Measurements from ENCODE around the gene HTR1B. TPM values are rescaled to one million over a fixed set of nuclear protein-coding genes. Genes with fewer than 3 reads are reported as not detected.

HTR1B gene
- total and polyA plus RNA-seq, 10 of the 15 experiments (the other 5 are each of a cell fraction or from before 2014, with no cell fraction given) = 0.98 TPM; not detected in 9

DNA sequence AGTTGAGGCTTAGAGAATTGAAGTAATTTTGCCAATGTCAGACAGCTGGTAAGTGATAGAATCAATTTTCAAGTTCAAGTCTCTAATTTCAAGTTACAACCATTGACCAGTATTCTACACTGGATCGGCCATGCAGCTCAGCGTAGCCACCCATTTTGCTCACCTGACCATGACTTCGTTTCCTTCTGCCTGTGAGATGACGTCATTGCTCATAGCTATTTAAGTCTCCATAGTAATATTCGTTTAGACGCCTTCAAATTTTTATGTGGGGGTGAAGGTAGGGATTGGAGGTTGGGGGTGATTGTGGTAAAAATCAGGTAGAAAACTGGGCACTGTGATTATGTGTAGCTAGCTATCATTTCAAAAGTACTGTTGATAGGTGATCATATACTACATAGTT, 5.6 kb upstream of the HTR1B start:
- H3K36me3 ChIP-seq (ENCODE audit: control insufficient read depth in 2 of 2, insufficient read depth in 2 of 2, low read length in 1 of 2) = no peaks in the 10 kb centered on the region
- no peak overlapping the region for H3K4me2 ChIP-seq (ENCODE audit: control insufficient read depth, insufficient read depth)
- H3K4me3 ChIP-seq = no peak overlapping the region
- in situ Hi-C loops (cut with MboI) = loop anchor here (10.0 kb wide), 2 partner anchors 1146 to 1534 kb away; no protein-coding TSS in a partner anchor
- FAIRE-seq (no peak), DNase-seq (ENCODE audit: low read depth, low spot score) (no peak), ATAC-seq (no peak)
- H3K27ac ChIP-seq (ENCODE audit: control insufficient read depth, insufficient read depth) = no peak overlapping the region
- SMC1A ChIA-PET (ENCODE audit: uncharacterized antibody, unreplicated experiment) = interaction anchor here (0.7 to 8.1 kb wide), 13 partner anchors 9 to 457 kb away, joined by 3 to 44 read pairs (median 6); no protein-coding TSS in a partner anchor
- H3K27me3 ChIP-seq (replicated peaks in 1 of 2; ENCODE audit: control insufficient read depth in 2 of 2, insufficient read depth in 2 of 2, low read length in 1 of 2) = peaks cover 0 to 7% of the 10 kb centered on the region in 2 experiments; a peak in 1 of 4 replicates
- H3K4me1 ChIP-seq (ENCODE audit: control insufficient read depth, insufficient read depth, low read length) = no peaks in the 10 kb centered on the region
- intact Hi-C loops (cut with micrococcal nuclease; ENCODE audit: unreplicated experiment) = loop anchor here (5.0 to 10.0 kb wide), 3 partner anchors 153 to 1534 kb away; no protein-coding TSS in a partner anchor
- TF ChIP-seq JUND (IDR thresholded peaks at IDR 0.05; ENCODE audit: low read depth, low read length) (0 out of 2 replicates have a peak, but pooled peaks have one; percentile 33), RFX5 (IDR thresholded peaks at IDR 0.05; ENCODE audit: low read depth, low read length) (no peak), ATF7 (IDR thresholded peaks at IDR 0.05; ENCODE audit: low read depth) (peak; percentile 92)
- no peaks in the 10 kb centered on the region for H3K79me2 ChIP-seq (ENCODE audit: control insufficient read depth, insufficient read depth, low read length)
- no peaks in the 10 kb centered on the region; the same call in 2 of the 3 replicates for H3K9me3 ChIP-seq (replicated peaks; ENCODE audit: control insufficient read depth, insufficient read depth, low read length)
- H4K20me1 ChIP-seq (ENCODE audit: control insufficient read depth, insufficient read depth) = no peaks in the 10 kb centered on the region
- POLR2A ChIA-PET = no interaction called here
- CTCF ChIA-PET = interaction anchor here (0.6 to 6.6 kb wide), 9 partner anchors 9 to 456 kb away, joined by 3 to 87 read pairs (median 3); no protein-coding TSS in a partner anchor
- no peak overlapping the region for H2AFZ ChIP-seq (ENCODE audit: control insufficient read depth, low read depth, low read length)
- no TSS peak for BruUV-seq (replicated peaks)
- no peak overlapping the region for H3K9ac ChIP-seq (ENCODE audit: control insufficient read depth, insufficient read depth, low read length)
- RAD21 ChIA-PET (ENCODE audit: unreplicated experiment) = interaction anchor here (0.6 to 20.1 kb wide), 11 partner anchors 7 to 456 kb away, joined by 3 to 238 read pairs (median 5); no protein-coding TSS in a partner anchor
- 57% methylated on average over 6 of the region's 6 CpGs for WGBS (ENCODE audit: insufficient coverage, insufficient replicate concordance, low lambda C conversion rate, missing lambda C conversion rate)
